K562 (cell line): ENCODE results near the gene RBSN. TPM values are rescaled to one million over a fixed set of nuclear protein-coding genes. Genes with fewer than 3 reads are reported as not detected.
A peak's percentile ranks its signal among the peaks of the same experiment; 100 is the strongest.

Experiments used
- ARHGAP35 ChIP-seq: fragments of 450-650 bp; IDR thresholded peaks from 2 replicates; pipeline ENCODE4 v1.6.1; 2018; ENCODE audit not compliant: partially characterized antibody
- DPF2 ChIP-seq: fragments of 450-650 bp; IDR thresholded peaks from 2 replicates; pipeline ENCODE4 v1.6.1; 2016
- ETV1 ChIP-seq: fragments of 450-650 bp; conservative IDR thresholded peaks from 2 replicates; pipeline ENCODE4 v1.6.1; 2016; ENCODE audit warnings: missing genetic modification characterization, control low read depth, low read depth, missing compliant biosample characterization
- GABPA ChIP-seq: fragments of 200-800 bp; sonication (Bioruptor generic); conservative IDR thresholded peaks from 2 replicates; pipeline ENCODE4 v1.6.1; 2016; ENCODE audit warnings: low read depth, missing genetic modification characterization, missing compliant biosample characterization
- MCM2 ChIP-seq: fragments of 450-650 bp; IDR thresholded peaks from 2 replicates; pipeline ENCODE4 v1.6.1; 2017; ENCODE audit warnings: low read depth, mild to moderate bottlenecking
- NR1H2 ChIP-seq: sonication (generic); formaldehyde crosslinking; IDR thresholded peaks from 2 replicates; pipeline ENCODE4 v1.4.0; 2020; ENCODE audit warnings: mild to moderate bottlenecking, missing genetic modification reagents
- PHF21A ChIP-seq: fragments of 450-650 bp; IDR thresholded peaks from 2 replicates; pipeline ENCODE4 v1.6.1; 2017; ENCODE audit warnings: low read depth, borderline replicate concordance
- PHF8 ChIP-seq: fragments of 200-600 bp; sonication (generic); IDR thresholded peaks from 2 replicates; pipeline ENCODE4 v1.6.1; 2012; ENCODE audit warnings: mixed run types, mild to moderate bottlenecking, inconsistent platforms, low read length, moderate library complexity, borderline replicate concordance
- POLR2H ChIP-seq: IDR thresholded peaks from 2 replicates; pipeline ENCODE4 v1.6.1; 2016; ENCODE audit warnings: missing genetic modification characterization, low read depth, mild to moderate bottlenecking, control low read depth, missing compliant biosample characterization, moderate library complexity
- RAD21 ChIP-seq, 2 experiments: fragments of 250-450 bp in 1 of 2; fragments of 450-650 bp in 1 of 2; sonication (Bioruptor Pico) in 1 of 2; formaldehyde crosslinking in 1 of 2; IDR thresholded peaks in 1 of 2; conservative IDR thresholded peaks in 1 of 2; 2 replicates each; pipeline versions ENCODE4 v1.4.0 to v1.8.0; 2020 to 2022; ENCODE audit warnings: mild to moderate bottlenecking in 2 of 2, moderate library complexity in 1 of 2
- RBFOX2 ChIP-seq: fragments of 200-400 bp; formaldehyde crosslinking; IDR thresholded peaks from 2 replicates; pipeline ENCODE4 v1.6.1; 2017; ENCODE audit warnings: low read depth, mild to moderate bottlenecking, low read length, moderate library complexity
- TAF15 ChIP-seq: fragments of 200-400 bp; formaldehyde crosslinking; IDR thresholded peaks from 2 replicates; pipeline ENCODE4 v1.6.1; 2017; ENCODE audit warnings: mild to moderate bottlenecking, low read depth, low read length, moderate library complexity
- TBL1XR1 ChIP-seq, 2 experiments: IDR thresholded peaks; 2 replicates each; pipeline ENCODE4 v1.6.1; 2012; ENCODE audit warnings: improper control_type of control experiment in 2 of 2, low read length in 2 of 2, mild to moderate bottlenecking in 1 of 2
- TCF3 ChIP-seq: sonication (generic); formaldehyde crosslinking; IDR thresholded peaks from 2 replicates; pipeline ENCODE4 v1.4.0; 2020; ENCODE audit warnings: mild to moderate bottlenecking, missing genetic modification reagents
- THAP12 ChIP-seq: fragments of 250-450 bp; sonication (Bioruptor Pico); IDR thresholded peaks from 2 replicates; pipeline ENCODE4 v1.9.0; 2021; ENCODE audit warnings: mild to moderate bottlenecking, inconsistent platforms
- THRA ChIP-seq: fragments of 450-650 bp; IDR thresholded peaks from 2 replicates; pipeline ENCODE4 v1.6.1; 2017; ENCODE audit warnings: mild to moderate bottlenecking, moderate library complexity
- ZNF232 ChIP-seq: sonication (generic); formaldehyde crosslinking; IDR thresholded peaks from 2 replicates; pipeline ENCODE4 v1.8.0; 2022; ENCODE audit warnings: mild to moderate bottlenecking, missing genetic modification reagents
- ZNF561 ChIP-seq: fragments of 450-650 bp; formaldehyde crosslinking; conservative IDR thresholded peaks from 2 replicates; pipeline ENCODE4 v1.4.0; 2020; ENCODE audit warnings: mild to moderate bottlenecking, moderate library complexity
- ZNF707 ChIP-seq: fragments of 250-450 bp; sonication (Bioruptor Pico); conservative IDR thresholded peaks from 2 replicates; pipeline ENCODE4 v1.8.0; 2022; ENCODE audit warnings: inconsistent platforms, mild to moderate bottlenecking, moderate library complexity
- polyA plus RNA-seq, 8 experiments: library from polyadenylated mRNA; depleted of rRNA in 4 of 8; stranded (reverse) in 5 of 8; unstranded in 3 of 8; fragments of >200 nt; fragmentation: Nextera tagmentation in 2 of 8; fragmentation: Illumina TruSeq in 1 of 8; extraction: Ambion mirVana in 2 of 8; extraction: Trizol in 1 of 8; gene quantifications; 2 replicates each; pipeline versions ENCODE4 v1.2.1 to v1.2.3, GENCODE V29; 2011 to 2014; ENCODE audit warnings: inconsistent platforms in 1 of 8, missing spikeins in 1 of 8
- total RNA-seq, 7 experiments: library from RNA; depleted of rRNA in 6 of 7; stranded (reverse); fragments of >200 nt in 6 of 7; fragmentation: Illumina TruSeq in 2 of 7; extraction: Trizol in 2 of 7; gene quantifications; 2 replicates each; pipeline versions ENCODE4 v1.2.1 to v1.2.3, GENCODE V29; 2011 to 2021; ENCODE audit warnings: low replicate concordance in 1 of 7
- TF ChIP-seq, protein P1 (sequence below): sonication (generic); formaldehyde crosslinking; IDR thresholded peaks from 2 replicates; pipeline ENCODE4 v1.8.0; 2022; ENCODE audit warnings: mild to moderate bottlenecking, missing genetic modification reagents

RBSN gene
- total and polyA plus RNA-seq, 9 of the 15 experiments (the other 6 are each of a cell fraction or from before 2014, with no cell fraction given), result 2.9 to 19.6 (median 15.0) TPM

DNA sequence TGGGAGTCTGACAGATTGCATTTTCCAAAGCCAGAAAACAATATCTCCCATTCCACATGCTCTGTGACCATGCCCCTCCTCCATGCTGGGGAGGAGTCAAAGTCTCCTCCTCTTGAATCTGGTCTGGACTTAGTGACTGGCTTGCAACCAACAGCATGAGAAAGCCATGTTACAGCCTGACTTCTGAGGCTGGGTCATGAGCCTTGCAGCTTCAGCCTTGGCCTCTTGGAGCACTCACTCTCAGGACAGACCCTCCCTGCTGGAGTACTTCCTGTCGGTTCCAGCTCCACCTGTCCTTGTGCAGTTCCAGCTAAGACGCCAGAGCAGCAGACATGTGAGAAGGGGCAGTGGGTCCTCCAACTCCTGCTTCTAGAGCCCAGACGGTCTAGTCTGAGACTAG lies 49.7 kb upstream of the RBSN start (continued):
- TF ChIP-seq, protein P1, sequence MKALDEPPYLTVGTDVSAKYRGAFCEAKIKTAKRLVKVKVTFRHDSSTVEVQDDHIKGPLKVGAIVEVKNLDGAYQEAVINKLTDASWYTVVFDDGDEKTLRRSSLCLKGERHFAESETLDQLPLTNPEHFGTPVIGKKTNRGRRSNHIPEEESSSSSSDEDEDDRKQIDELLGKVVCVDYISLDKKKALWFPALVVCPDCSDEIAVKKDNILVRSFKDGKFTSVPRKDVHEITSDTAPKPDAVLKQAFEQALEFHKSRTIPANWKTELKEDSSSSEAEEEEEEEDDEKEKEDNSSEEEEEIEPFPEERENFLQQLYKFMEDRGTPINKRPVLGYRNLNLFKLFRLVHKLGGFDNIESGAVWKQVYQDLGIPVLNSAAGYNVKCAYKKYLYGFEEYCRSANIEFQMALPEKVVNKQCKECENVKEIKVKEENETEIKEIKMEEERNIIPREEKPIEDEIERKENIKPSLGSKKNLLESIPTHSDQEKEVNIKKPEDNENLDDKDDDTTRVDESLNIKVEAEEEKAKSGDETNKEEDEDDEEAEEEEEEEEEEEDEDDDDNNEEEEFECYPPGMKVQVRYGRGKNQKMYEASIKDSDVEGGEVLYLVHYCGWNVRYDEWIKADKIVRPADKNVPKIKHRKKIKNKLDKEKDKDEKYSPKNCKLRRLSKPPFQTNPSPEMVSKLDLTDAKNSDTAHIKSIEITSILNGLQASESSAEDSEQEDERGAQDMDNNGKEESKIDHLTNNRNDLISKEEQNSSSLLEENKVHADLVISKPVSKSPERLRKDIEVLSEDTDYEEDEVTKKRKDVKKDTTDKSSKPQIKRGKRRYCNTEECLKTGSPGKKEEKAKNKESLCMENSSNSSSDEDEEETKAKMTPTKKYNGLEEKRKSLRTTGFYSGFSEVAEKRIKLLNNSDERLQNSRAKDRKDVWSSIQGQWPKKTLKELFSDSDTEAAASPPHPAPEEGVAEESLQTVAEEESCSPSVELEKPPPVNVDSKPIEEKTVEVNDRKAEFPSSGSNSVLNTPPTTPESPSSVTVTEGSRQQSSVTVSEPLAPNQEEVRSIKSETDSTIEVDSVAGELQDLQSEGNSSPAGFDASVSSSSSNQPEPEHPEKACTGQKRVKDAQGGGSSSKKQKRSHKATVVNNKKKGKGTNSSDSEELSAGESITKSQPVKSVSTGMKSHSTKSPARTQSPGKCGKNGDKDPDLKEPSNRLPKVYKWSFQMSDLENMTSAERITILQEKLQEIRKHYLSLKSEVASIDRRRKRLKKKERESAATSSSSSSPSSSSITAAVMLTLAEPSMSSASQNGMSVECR (CRISPR knock-in tag), result no peak
- peak; percentile 43; the same call in 1 of the 2 replicates for TF ChIP-seq DPF2
- TF ChIP-seq TBL1XR1 (IDR thresholded peaks at IDR 0.05; ENCODE audit: low read length in 2 of 2), result no peak
- TF ChIP-seq ARHGAP35, result no peak
- no peak for TF ChIP-seq ZNF561 (CRISPR knock-in tag)
- TF ChIP-seq TAF15, result no peak
- no peak for TF ChIP-seq ZNF232 (CRISPR knock-in tag)
- no peak for TF ChIP-seq ZNF707 (CRISPR knock-in tag)
- no peak for TF ChIP-seq POLR2H (tag)
- no peak for TF ChIP-seq PHF8
- TF ChIP-seq ETV1, result peak; percentile 85
- TF ChIP-seq THAP12 (CRISPR knock-in tag), result no peak
- no peak for TF ChIP-seq THRA
- peak; percentile 10 to 36; a peak in 2 of 4 replicates for TF ChIP-seq RAD21 (CRISPR knock-in tag; conservative IDR thresholded peaks at IDR 0.05 in 1 of 2, IDR thresholded peaks at IDR 0.05 in 1 of 2)
- no peak for TF ChIP-seq TCF3 (CRISPR knock-in tag)
- TF ChIP-seq PHF21A, result no peak
- no peak for TF ChIP-seq MCM2
- peak; percentile 55 for TF ChIP-seq GABPA (tag)
- no peak for TF ChIP-seq RBFOX2
- no peak for TF ChIP-seq NR1H2
